Muscle layer of colon (tissue), 2 donors: ENCODE measurements around the gene BRD9.
"Not testable (repeated sequence)": the region's sequence is repeated elsewhere in the genome, so short reads cannot be mapped to it uniquely, and the experiment has no call there.

Source experiments
- H3K27ac ChIP-seq: one replicate; pipeline ENCODE4 v1.7.0; 2013; ENCODE audit warnings: low read depth, mild to moderate bottlenecking, low read length, moderate library complexity
- H3K27me3 ChIP-seq, 2 donors: one replicate each; pipeline ENCODE4 v1.7.0; 2013; ENCODE audit warnings: low read length in 2 of 2, mild to moderate bottlenecking in 2 of 2; ENCODE audit not compliant: insufficient read depth in 2 of 2, control insufficient read depth in 1 of 2
- H3K36me3 ChIP-seq: one replicate; pipeline ENCODE4 v1.7.0; 2013; ENCODE audit warnings: mild to moderate bottlenecking, low read length; ENCODE audit not compliant: insufficient read depth
- H3K4me1 ChIP-seq: one replicate; pipeline ENCODE4 v1.7.0; 2013; ENCODE audit warnings: mild to moderate bottlenecking, low read length; ENCODE audit not compliant: insufficient read depth
- H3K4me3 ChIP-seq, 2 donors: one replicate each; pipeline ENCODE4 v1.7.0; 2013; ENCODE audit warnings: low read length in 2 of 2, low read depth in 1 of 2, mild to moderate bottlenecking in 1 of 2, moderate library complexity in 1 of 2
- H3K9ac ChIP-seq: one replicate; pipeline ENCODE4 v1.7.0; 2013; ENCODE audit warnings: low read length
- H3K9me3 ChIP-seq: one replicate; pipeline ENCODE4 v1.7.0; 2013; ENCODE audit warnings: mild to moderate bottlenecking, low read length
- donor health status: abdominal sarcoma.
- donor health status: Adenocarcinoma of cecum.

BRD9 gene

DNA sequence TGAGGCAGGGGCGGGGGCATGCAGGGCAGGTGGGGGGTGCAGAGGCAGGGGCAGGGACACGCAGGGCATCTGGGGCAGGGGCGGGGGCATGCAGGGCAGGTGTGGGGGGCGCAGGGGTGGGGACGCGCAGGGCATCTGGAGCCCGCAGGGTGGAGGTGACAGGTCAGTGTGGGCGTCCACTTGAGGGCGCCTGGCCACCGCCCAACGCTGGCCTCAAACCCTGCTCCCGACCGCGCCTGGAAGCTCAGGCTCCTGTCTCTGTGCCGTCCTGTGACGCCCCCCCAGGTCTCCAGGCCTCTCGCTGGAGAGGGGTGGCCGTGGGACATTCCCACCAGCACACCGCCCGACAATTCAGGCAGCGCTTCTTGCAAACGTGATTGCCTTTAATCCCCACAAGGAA lies 48.7 kb downstream of the BRD9 start:
- H3K9me3 ChIP-seq, H3K27ac ChIP-seq, H3K4me1 ChIP-seq, H3K36me3 ChIP-seq, H3K4me3 ChIP-seq, H3K9ac ChIP-seq, H3K27me3 ChIP-seq: not testable (repeated sequence)

- H3K9ac ChIP-seq, H3K27me3 ChIP-seq, H3K36me3 ChIP-seq, H3K27ac ChIP-seq, H3K4me3 ChIP-seq, H3K9me3 ChIP-seq, H3K4me1 ChIP-seq: not testable (repeated sequence)
Measured at GRCh38 chr5:843371-843770, 49.2 kb downstream of the BRD9 start.

DNA sequence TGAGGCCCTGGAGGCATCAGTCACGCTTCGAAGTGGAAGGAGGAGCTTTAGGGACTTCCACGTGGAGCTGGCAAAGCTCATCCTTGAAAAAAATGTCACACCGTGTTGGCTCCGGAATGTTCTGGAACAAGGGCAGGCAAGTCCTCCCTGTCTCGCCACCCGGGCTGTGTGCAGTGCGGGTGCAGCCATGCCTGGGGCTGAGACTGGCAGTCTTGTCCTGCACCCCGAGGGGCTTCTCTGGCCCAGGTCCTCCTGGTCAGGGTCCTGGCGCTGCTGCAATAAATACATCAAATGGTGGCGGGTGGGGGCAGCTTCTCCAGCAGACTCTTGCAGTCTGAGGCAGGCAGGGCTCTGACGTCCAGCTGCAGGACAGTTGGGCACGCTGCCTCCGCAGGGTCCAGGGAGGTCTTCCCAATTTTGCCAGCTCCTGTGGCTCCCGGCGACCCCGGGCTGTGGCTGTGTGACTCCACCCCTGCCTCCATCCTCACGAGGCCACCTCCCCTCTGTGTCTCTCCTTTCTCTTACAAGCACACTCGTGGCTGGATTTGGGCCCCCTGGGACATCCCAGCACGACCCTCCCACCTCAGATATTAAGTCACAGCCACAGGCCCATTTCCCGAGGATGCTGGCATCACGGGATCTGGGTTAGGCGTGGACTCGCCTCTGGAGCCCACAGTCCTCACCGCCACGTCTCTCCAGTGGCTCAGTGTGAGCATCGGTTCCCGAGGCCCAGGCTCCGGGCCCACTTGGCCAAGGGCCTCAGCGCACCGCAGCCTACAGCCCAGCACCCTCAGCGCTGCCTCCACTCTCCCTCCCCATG lies 50.0 kb downstream of the BRD9 start:
- not testable (repeated sequence) for H3K27ac ChIP-seq, H3K4me1 ChIP-seq, H3K9ac ChIP-seq, H3K27me3 ChIP-seq, H3K36me3 ChIP-seq, H3K4me3 ChIP-seq, H3K9me3 ChIP-seq

GRCh38 chr5:841531-842401 lies 50.8 kb downstream of the BRD9 start:
- H3K9ac ChIP-seq, H3K4me3 ChIP-seq, H3K9me3 ChIP-seq, H3K27me3 ChIP-seq, H3K36me3 ChIP-seq, H3K27ac ChIP-seq, H3K4me1 ChIP-seq: not testable (repeated sequence)

GRCh38 chr5:840974-841435 lies 51.6 kb downstream of the BRD9 start:
- not testable (repeated sequence) for H3K9ac ChIP-seq, H3K27me3 ChIP-seq, H3K9me3 ChIP-seq, H3K4me3 ChIP-seq, H3K4me1 ChIP-seq, H3K27ac ChIP-seq, H3K36me3 ChIP-seq

DNA sequence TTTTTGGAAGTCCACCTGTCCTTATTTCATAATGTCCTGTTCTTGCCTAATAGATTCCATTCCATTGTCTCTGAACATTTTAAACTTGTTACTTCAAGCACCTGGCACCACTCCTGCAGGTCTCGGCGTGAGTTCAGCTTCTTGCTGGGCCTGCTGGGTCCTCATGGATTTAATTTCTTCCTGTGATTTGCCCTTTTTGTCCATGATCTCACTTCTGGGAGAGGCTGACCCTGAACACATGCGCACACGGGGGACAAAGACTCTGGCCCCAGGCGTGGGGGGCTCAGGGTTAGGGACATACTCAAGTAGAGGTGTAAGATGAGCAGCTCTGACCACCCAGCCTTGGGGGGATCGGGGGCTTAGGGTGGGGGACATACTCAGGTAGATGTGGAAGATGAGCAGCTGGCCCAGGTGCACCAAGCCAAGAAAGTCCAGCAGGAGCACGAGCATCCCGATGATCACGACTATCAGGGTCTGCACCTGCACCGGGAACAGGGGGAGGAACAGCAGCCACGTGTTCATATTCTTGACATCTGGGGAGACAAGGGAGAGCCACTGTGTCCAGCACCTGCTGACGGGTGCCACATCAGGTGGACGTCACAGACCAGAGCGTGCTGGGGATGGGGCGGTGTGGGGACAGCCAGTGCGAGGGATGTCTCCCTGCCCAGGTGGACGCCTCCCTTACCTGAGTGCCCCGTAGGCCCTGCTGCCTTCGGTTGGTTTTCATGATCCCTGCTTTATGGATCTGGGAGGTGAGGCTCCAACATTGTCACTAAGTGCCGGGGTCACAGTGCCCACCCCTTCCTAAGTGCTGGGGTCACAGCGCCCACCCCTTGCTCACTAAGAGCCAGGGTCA lies 52.3 kb downstream of the BRD9 start:
- H3K27me3 ChIP-seq, H3K9ac ChIP-seq, H3K9me3 ChIP-seq, H3K4me3 ChIP-seq, H3K4me1 ChIP-seq, H3K36me3 ChIP-seq, H3K27ac ChIP-seq: not testable (repeated sequence)

DNA sequence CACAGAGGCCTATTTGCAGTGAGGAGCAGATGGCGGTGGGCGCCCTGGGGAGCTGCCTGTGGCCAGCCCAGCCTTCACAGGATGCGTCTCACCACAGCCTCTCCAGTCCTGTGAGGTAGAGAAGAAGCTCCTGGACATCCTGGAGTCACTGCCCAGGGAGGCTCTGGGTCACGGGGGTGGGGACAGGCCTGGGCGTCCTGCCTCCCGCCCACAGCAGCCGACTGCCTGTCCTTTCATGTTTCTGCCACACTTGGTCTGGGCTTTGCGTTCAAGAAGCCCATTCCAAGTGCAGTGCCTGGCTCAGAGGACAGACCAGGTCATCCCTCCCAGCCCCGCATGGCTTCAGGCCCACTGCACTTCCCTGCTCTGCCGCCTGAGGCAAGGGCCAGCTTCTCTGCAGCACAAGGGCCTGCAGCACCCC lies 54.2 kb downstream of the BRD9 start:
- not testable (repeated sequence) for H3K4me3 ChIP-seq, H3K9me3 ChIP-seq, H3K36me3 ChIP-seq, H3K9ac ChIP-seq, H3K27me3 ChIP-seq, H3K4me1 ChIP-seq, H3K27ac ChIP-seq

GRCh38 chr5:837621-838121 lies 54.9 kb downstream of the BRD9 start:
- H3K36me3 ChIP-seq, H3K4me1 ChIP-seq, H3K27me3 ChIP-seq, H3K9me3 ChIP-seq, H3K27ac ChIP-seq, H3K4me3 ChIP-seq, H3K9ac ChIP-seq: not testable (repeated sequence)

GRCh38 chr5:835933-836612 lies 56.5 kb downstream of the BRD9 start:
- H3K9ac ChIP-seq, H3K9me3 ChIP-seq, H3K27ac ChIP-seq, H3K27me3 ChIP-seq, H3K36me3 ChIP-seq, H3K4me1 ChIP-seq, H3K4me3 ChIP-seq: not testable (repeated sequence)

DNA sequence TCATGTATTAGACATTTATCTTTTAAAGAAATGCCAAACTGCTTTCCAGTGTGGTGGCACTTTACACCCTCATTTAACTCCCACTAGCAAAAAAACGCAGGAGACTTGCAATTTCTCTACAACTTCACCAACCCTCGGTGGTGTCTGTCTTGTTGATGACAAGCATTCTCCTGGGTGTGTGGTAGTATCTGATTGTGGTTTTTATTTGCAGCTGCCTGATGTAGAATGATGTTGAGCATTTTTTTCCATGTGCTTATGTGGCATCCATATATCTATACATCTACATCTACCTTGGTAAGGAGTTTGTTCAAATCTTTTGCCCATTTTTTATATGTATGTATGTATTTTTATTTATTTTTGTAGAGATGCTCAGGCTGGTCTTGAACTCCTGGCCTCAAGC lies 58.6 kb downstream of the BRD9 start:
- H3K4me1 ChIP-seq, H3K27me3 ChIP-seq, H3K9ac ChIP-seq, H3K36me3 ChIP-seq, H3K9me3 ChIP-seq, H3K27ac ChIP-seq, H3K4me3 ChIP-seq: not testable (repeated sequence)

DNA sequence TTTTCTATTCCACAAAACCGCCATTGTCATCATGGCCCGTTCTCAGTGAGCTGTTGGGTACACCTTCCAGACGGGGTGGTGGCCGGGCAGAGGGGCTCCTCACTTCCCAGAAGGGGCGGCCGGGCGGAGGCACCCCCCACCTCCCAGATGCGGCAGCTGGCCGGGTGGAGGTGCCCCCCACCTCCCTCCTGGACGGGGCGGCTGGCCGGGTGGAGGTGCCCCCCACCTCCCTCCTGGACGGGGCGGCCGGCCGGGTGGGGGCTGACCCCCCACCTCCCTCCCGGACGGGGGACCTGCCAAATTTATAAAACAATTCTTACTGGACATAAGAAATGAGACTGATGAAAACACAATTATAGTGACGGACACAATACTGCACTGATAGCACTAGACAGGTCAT lies 64.4 kb downstream of the BRD9 start:
- H3K9ac ChIP-seq = not testable (repeated sequence)

More for the DNA sequence above, 64.4 kb downstream of the BRD9 start:
- not testable (repeated sequence) for H3K27ac ChIP-seq, H3K4me1 ChIP-seq, H3K9me3 ChIP-seq, H3K4me3 ChIP-seq, H3K36me3 ChIP-seq, H3K27me3 ChIP-seq
